GM08714 (cell line): Measurements from ENCODE around the gene KCNE1.
"Not testable (repeated sequence)": the region's sequence is repeated elsewhere in the genome, so short reads cannot be mapped to it uniquely, and the experiment has no call there.

Experiments used
- H3K4me3 ChIP-seq: fragments of 200-500 bp; sonication (Bioruptor generic); 2 replicates; pipeline ENCODE4 v1.5.1; 2014; ENCODE audit warnings: mild to moderate bottlenecking, low read length, inconsistent platforms
- ZNF274 ChIP-seq: IDR thresholded peaks from 2 replicates; pipeline ENCODE4 v1.6.1; 2012; ENCODE audit warnings: mild to moderate bottlenecking, low read depth, low read length

Gene KCNE1

GRCh38 chr21:34511787-34512455 lies at the start of gene KCNE1:
TSS of gene KCNE1 (minus strand) at chr21:34512210. CDS start at chr21:34449634, 62,576 bp downstream.
- no peak within 1 kb of the TSS for H3K4me3 ChIP-seq
- no peak for TF ChIP-seq ZNF274

GRCh38 chr21:34561806-34562205 lies 49.8 kb upstream of the KCNE1 start:
- TF ChIP-seq ZNF274, result no peak
- H3K4me3 ChIP-seq, result no peak overlapping the region

- H3K4me3 ChIP-seq, result no peak overlapping the region
- TF ChIP-seq ZNF274, result no peak
Measured at GRCh38 chr21:34560609-34561008, 48.6 kb upstream of the KCNE1 start.

- H3K4me3 ChIP-seq, result no peak overlapping the region
- TF ChIP-seq ZNF274, result no peak
Measured at GRCh38 chr21:34560021-34560420, 48.0 kb upstream of the KCNE1 start.

GRCh38 chr21:34559089-34559631 lies 47.1 kb upstream of the KCNE1 start:
- H3K4me3 ChIP-seq, result no peak overlapping the region
- TF ChIP-seq ZNF274, result no peak

- no peak for TF ChIP-seq ZNF274
Measured at GRCh38 chr21:34558166-34558565, 46.2 kb upstream of the KCNE1 start.

GRCh38 chr21:34557261-34557660 lies 45.3 kb upstream of the KCNE1 start:
- TF ChIP-seq ZNF274, result no peak
- no peak overlapping the region for H3K4me3 ChIP-seq

More at GRCh38 chr21:34558166-34558565, 46.2 kb upstream of the KCNE1 start:
- no peak overlapping the region for H3K4me3 ChIP-seq

- H3K4me3 ChIP-seq, result not testable (repeated sequence)
Measured at GRCh38 chr21:34554670-34555069, 42.7 kb upstream of the KCNE1 start.

- H3K4me3 ChIP-seq, result no peak overlapping the region
- no peak for TF ChIP-seq ZNF274
Measured at GRCh38 chr21:34554227-34554626, 42.2 kb upstream of the KCNE1 start.

GRCh38 chr21:34553151-34553952 lies 41.3 kb upstream of the KCNE1 start:
- TF ChIP-seq ZNF274, result no peak
- no peak overlapping the region for H3K4me3 ChIP-seq

- no peak for TF ChIP-seq ZNF274
- no peak overlapping the region for H3K4me3 ChIP-seq
Measured at GRCh38 chr21:34552360-34553098, 40.5 kb upstream of the KCNE1 start.

GRCh38 chr21:34550182-34550799 lies 38.3 kb upstream of the KCNE1 start:
- TF ChIP-seq ZNF274, result no peak

GRCh38 chr21:34548781-34549376 lies 36.9 kb upstream of the KCNE1 start:
- no peak overlapping the region for H3K4me3 ChIP-seq
- no peak for TF ChIP-seq ZNF274

More at GRCh38 chr21:34550182-34550799, 38.3 kb upstream of the KCNE1 start:
- H3K4me3 ChIP-seq, result no peak overlapping the region

- TF ChIP-seq ZNF274, result no peak
Measured at GRCh38 chr21:34546542-34546941, 34.5 kb upstream of the KCNE1 start.

More at GRCh38 chr21:34546542-34546941, 34.5 kb upstream of the KCNE1 start:
- H3K4me3 ChIP-seq, result no peak overlapping the region
